Measurements from ENCODE around the gene SBF2.

Gene SBF2

GRCh38 chr11:9738707-9739106 lies 555.3 kb downstream of the SBF2 start:
- H3K36me3 ChIP-seq (replicated peaks in 1 of 2; ENCODE audit: control insufficient read depth in 2 of 2, insufficient read depth in 2 of 2, low read length in 2 of 2), result peaks cover 23 to 58% of the 10 kb centered on the region in 2 donors
- H3K27ac ChIP-seq (replicated peaks; ENCODE audit: low read length), result no peak overlapping the region
- no peak overlapping the region for H2BK120ac ChIP-seq (ENCODE audit: low read depth, low read length)

GRCh38 chr11:9738116-9738515 lies 555.9 kb downstream of the SBF2 start:
- H4K91ac ChIP-seq (ENCODE audit: low read depth, low read length, poor library complexity), result no peak overlapping the region
- H3K79me1 ChIP-seq (ENCODE audit: low read depth, low read length), result no peaks in the 10 kb centered on the region
- H2BK15ac ChIP-seq (ENCODE audit: low read length), result no peak overlapping the region
- no peaks in the 10 kb centered on the region for H3K4me1 ChIP-seq (ENCODE audit: control insufficient read depth in 2 of 2, insufficient read depth in 1 of 2, low read depth in 1 of 2, low read length in 2 of 2)
- H2AK5ac ChIP-seq (ENCODE audit: low read depth, low read length), result no peak overlapping the region
- H3K27me3 ChIP-seq (ENCODE audit: control insufficient read depth in 3 of 3, insufficient read depth in 3 of 3, low read depth in 1 of 3, low read length in 3 of 3), result no peaks in the 10 kb centered on the region
- no peak overlapping the region for H3K9ac ChIP-seq (ENCODE audit: low read depth, low read length, poor library complexity)
- no peak overlapping the region for H3K27ac ChIP-seq (replicated peaks; ENCODE audit: low read length)
- H2BK12ac ChIP-seq (ENCODE audit: low read length), result no peak overlapping the region
- no peak overlapping the region for H2BK5ac ChIP-seq (ENCODE audit: low read length)
- no peak overlapping the region for H2AFZ ChIP-seq (ENCODE audit: low read length)
- no peak for DNase-seq (ENCODE audit: low spot score)
- no CpG with 5 or more reads among the region's 3 CpGs for WGBS, 2 donors (ENCODE audit: extremely low coverage in 2 of 2, insufficient read length in 2 of 2, insufficient replicate concordance in 1 of 2)
- H2BK120ac ChIP-seq (ENCODE audit: low read depth, low read length), result no peak overlapping the region
- no peak overlapping the region for H3K4me2 ChIP-seq (ENCODE audit: insufficient read depth, low read length, poor library complexity, severe bottlenecking)
- peaks cover 27 to 60% of the 10 kb centered on the region in 2 donors for H3K36me3 ChIP-seq (replicated peaks in 1 of 2; ENCODE audit: control insufficient read depth in 2 of 2, insufficient read depth in 2 of 2, low read length in 2 of 2)
- no peak overlapping the region for H4K8ac ChIP-seq (ENCODE audit: low read depth, low read length)
- no peak overlapping the region for H3K4me3 ChIP-seq (ENCODE audit: low read length in 2 of 2)
- no peak overlapping the region for H3K18ac ChIP-seq (ENCODE audit: low read length)
- H3K4ac ChIP-seq (ENCODE audit: low read length), result no peak overlapping the region
- H3K23ac ChIP-seq (ENCODE audit: low read depth, low read length, poor library complexity), result no peak overlapping the region
- H3K14ac ChIP-seq (ENCODE audit: low read length), result no peak overlapping the region
- H3K9me3 ChIP-seq (replicated peaks in 1 of 2; ENCODE audit: control insufficient read depth in 2 of 2, insufficient read depth in 1 of 2, low read depth in 1 of 2, low read length in 2 of 2), result peaks cover 6 to 27% of the 10 kb centered on the region in 2 donors

More at GRCh38 chr11:9738707-9739106, 555.3 kb downstream of the SBF2 start:
- no peak overlapping the region for H2BK5ac ChIP-seq (ENCODE audit: low read length)
- no peak overlapping the region for H2AK5ac ChIP-seq (ENCODE audit: low read depth, low read length)
- H3K4me2 ChIP-seq (ENCODE audit: insufficient read depth, low read length, poor library complexity, severe bottlenecking), result no peak overlapping the region
- H2BK12ac ChIP-seq (ENCODE audit: low read length), result no peak overlapping the region
- H3K4me1 ChIP-seq (ENCODE audit: control insufficient read depth in 2 of 2, insufficient read depth in 1 of 2, low read depth in 1 of 2, low read length in 2 of 2), result no peaks in the 10 kb centered on the region
- DNase-seq (ENCODE audit: low spot score), result no peak
- WGBS, 2 donors (ENCODE audit: extremely low coverage in 2 of 2, insufficient read length in 2 of 2, insufficient replicate concordance in 1 of 2), result no CpG with 5 or more reads among the region's 1 CpG
- no peak overlapping the region for H3K18ac ChIP-seq (ENCODE audit: low read length)
- H3K79me1 ChIP-seq (ENCODE audit: low read depth, low read length), result no peaks in the 10 kb centered on the region
- H3K9me3 ChIP-seq (replicated peaks in 1 of 2; ENCODE audit: control insufficient read depth in 2 of 2, insufficient read depth in 1 of 2, low read depth in 1 of 2, low read length in 2 of 2), result peaks cover 6 to 27% of the 10 kb centered on the region in 2 donors
- no peak overlapping the region for H3K9ac ChIP-seq (ENCODE audit: low read depth, low read length, poor library complexity)
- no peak overlapping the region for H3K4ac ChIP-seq (ENCODE audit: low read length)
- H3K14ac ChIP-seq (ENCODE audit: low read length), result no peak overlapping the region
- H3K23ac ChIP-seq (ENCODE audit: low read depth, low read length, poor library complexity), result no peak overlapping the region
- no peak overlapping the region for H4K91ac ChIP-seq (ENCODE audit: low read depth, low read length, poor library complexity)
- H2AFZ ChIP-seq (ENCODE audit: low read length), result no peak overlapping the region
- no peak overlapping the region for H4K8ac ChIP-seq (ENCODE audit: low read depth, low read length)
- no peak overlapping the region for H2BK15ac ChIP-seq (ENCODE audit: low read length)
- no peak overlapping the region for H3K4me3 ChIP-seq (ENCODE audit: low read length in 2 of 2)
- no peaks in the 10 kb centered on the region for H3K27me3 ChIP-seq (ENCODE audit: control insufficient read depth in 3 of 3, insufficient read depth in 3 of 3, low read depth in 1 of 3, low read length in 3 of 3)

- no peak overlapping the region for H2AK5ac ChIP-seq (ENCODE audit: low read depth, low read length)
- H2BK12ac ChIP-seq (ENCODE audit: low read length), result no peak overlapping the region
- no peak overlapping the region for H4K8ac ChIP-seq (ENCODE audit: low read depth, low read length)
- peaks cover 27 to 61% of the 10 kb centered on the region in 2 donors for H3K36me3 ChIP-seq (replicated peaks in 1 of 2; ENCODE audit: control insufficient read depth in 2 of 2, insufficient read depth in 2 of 2, low read length in 2 of 2)
- H3K4me2 ChIP-seq (ENCODE audit: insufficient read depth, low read length, poor library complexity, severe bottlenecking), result no peak overlapping the region
- H4K91ac ChIP-seq (ENCODE audit: low read depth, low read length, poor library complexity), result no peak overlapping the region
- H3K18ac ChIP-seq (ENCODE audit: low read length), result no peak overlapping the region
- H3K9me3 ChIP-seq (replicated peaks in 1 of 2; ENCODE audit: control insufficient read depth in 2 of 2, insufficient read depth in 1 of 2, low read depth in 1 of 2, low read length in 2 of 2), result peaks cover 6 to 27% of the 10 kb centered on the region in 2 donors
- no peaks in the 10 kb centered on the region for H3K79me1 ChIP-seq (ENCODE audit: low read depth, low read length)
- H3K4ac ChIP-seq (ENCODE audit: low read length), result no peak overlapping the region
- no peak overlapping the region for H2BK120ac ChIP-seq (ENCODE audit: low read depth, low read length)
- no peak overlapping the region for H3K27ac ChIP-seq (replicated peaks; ENCODE audit: low read length)
- no peak overlapping the region for H2BK5ac ChIP-seq (ENCODE audit: low read length)
- peaks cover 0 to 2% of the 10 kb centered on the region in 2 donors for H3K4me1 ChIP-seq (ENCODE audit: control insufficient read depth in 2 of 2, insufficient read depth in 1 of 2, low read depth in 1 of 2, low read length in 2 of 2)
- no peak overlapping the region for H2AFZ ChIP-seq (ENCODE audit: low read length)
- H3K4me3 ChIP-seq (ENCODE audit: low read length in 2 of 2), result no peak overlapping the region
- no peak overlapping the region for H2BK15ac ChIP-seq (ENCODE audit: low read length)
- no peak overlapping the region for H3K9ac ChIP-seq (ENCODE audit: low read depth, low read length, poor library complexity)
- no peak overlapping the region for H3K23ac ChIP-seq (ENCODE audit: low read depth, low read length, poor library complexity)
- no peak for DNase-seq (ENCODE audit: low spot score)
- no peaks in the 10 kb centered on the region for H3K27me3 ChIP-seq (ENCODE audit: control insufficient read depth in 3 of 3, insufficient read depth in 3 of 3, low read depth in 1 of 3, low read length in 3 of 3)
- no CpG with 5 or more reads among the region's 2 CpGs for WGBS, 2 donors (ENCODE audit: extremely low coverage in 2 of 2, insufficient read length in 2 of 2, insufficient replicate concordance in 1 of 2)
- no peak overlapping the region for H3K14ac ChIP-seq (ENCODE audit: low read length)
Measured at GRCh38 chr11:9736365-9736764, 557.7 kb downstream of the SBF2 start.

- Histone ChIP-seq H3K9me3 (replicated peaks in 1 of 2; ENCODE audit: control insufficient read depth in 2 of 2, insufficient read depth in 1 of 2, low read depth in 1 of 2, low read length in 2 of 2) (peaks cover 6 to 27% of the 10 kb centered on the region in 2 donors), H4K91ac (ENCODE audit: low read depth, low read length, poor library complexity) (no peak overlapping the region), H3K18ac (ENCODE audit: low read length) (no peak overlapping the region), H2BK5ac (ENCODE audit: low read length) (no peak overlapping the region), H2BK15ac (ENCODE audit: low read length) (no peak overlapping the region), H3K36me3 (replicated peaks in 1 of 2; ENCODE audit: control insufficient read depth in 2 of 2, insufficient read depth in 2 of 2, low read length in 2 of 2) (peaks cover 24 to 56% of the 10 kb centered on the region in 2 donors), H2AFZ (ENCODE audit: low read length) (no peak overlapping the region), H2AK5ac (ENCODE audit: low read depth, low read length) (no peak overlapping the region), H3K79me1 (ENCODE audit: low read depth, low read length) (no peaks in the 10 kb centered on the region), H3K27me3 (ENCODE audit: control insufficient read depth in 3 of 3, insufficient read depth in 3 of 3, low read depth in 1 of 3, low read length in 3 of 3) (no peaks in the 10 kb centered on the region), H3K27ac (replicated peaks; ENCODE audit: low read length) (no peak overlapping the region), H3K14ac (ENCODE audit: low read length) (no peak overlapping the region), H3K4me3 (ENCODE audit: low read length in 2 of 2) (no peak overlapping the region), H2BK120ac (ENCODE audit: low read depth, low read length) (no peak overlapping the region), H3K4me2 (ENCODE audit: insufficient read depth, low read length, poor library complexity, severe bottlenecking) (no peak overlapping the region), H3K4me1 (ENCODE audit: control insufficient read depth in 2 of 2, insufficient read depth in 1 of 2, low read depth in 1 of 2, low read length in 2 of 2) (peaks cover 0 to 2% of the 10 kb centered on the region in 2 donors), H4K8ac (ENCODE audit: low read depth, low read length) (no peak overlapping the region), H3K23ac (ENCODE audit: low read depth, low read length, poor library complexity) (no peak overlapping the region), H3K9ac (ENCODE audit: low read depth, low read length, poor library complexity) (no peak overlapping the region), H3K4ac (ENCODE audit: low read length) (no peak overlapping the region), H2BK12ac (ENCODE audit: low read length) (no peak overlapping the region)
- no peak for DNase-seq (ENCODE audit: low spot score)
- WGBS, 2 donors (ENCODE audit: extremely low coverage in 2 of 2, insufficient read length in 2 of 2, insufficient replicate concordance in 1 of 2), result no CpG with 5 or more reads among the region's 2 CpGs
Measured at GRCh38 chr11:9735919-9736318, 558.1 kb downstream of the SBF2 start.
